ENCODE results near the gene DCC. TPM values are rescaled to one million over a fixed set of nuclear protein-coding genes. Genes with fewer than 3 reads are reported as not detected.

Gene DCC
- total and polyA plus RNA-seq, 2 donors (not counting 1 experiment from before 2014, with no cell fraction given), result not detected

DNA sequence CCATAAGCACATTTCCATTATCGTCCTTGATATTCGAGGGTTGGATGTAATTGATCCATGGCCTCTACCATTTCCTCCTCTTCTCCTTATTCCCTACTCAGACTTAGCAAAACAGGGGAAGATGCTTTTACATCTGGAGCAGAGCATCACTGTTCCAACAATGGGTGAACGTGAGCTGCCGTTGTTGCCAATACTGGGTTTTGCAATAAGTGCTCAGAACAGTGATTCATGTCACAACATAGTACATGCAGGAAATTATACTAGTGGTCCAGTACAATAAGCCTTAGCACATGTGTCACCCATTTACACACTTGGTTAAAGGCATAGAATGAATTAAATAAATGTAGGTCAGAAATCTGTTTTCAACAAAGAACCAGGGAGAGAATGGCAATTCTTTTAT is 112.4 kb downstream of the DCC start:
- no peaks in the 10 kb centered on the region for H3K9me3 Mint-ChIP-seq (ENCODE audit: insufficient read depth)
- DNase-seq (no peak), ATAC-seq (ENCODE audit: low read depth) (no peak)
- no peaks in the 10 kb centered on the region for H3K4me1 Mint-ChIP-seq
- Histone ChIP-seq H3K4me1 (ENCODE audit: control insufficient read depth in 2 of 2, insufficient read depth in 2 of 2, low read length in 2 of 2) (no peaks in the 10 kb centered on the region), H3K4me2 (replicated peaks; ENCODE audit: low read depth, low read length, poor library complexity, severe bottlenecking) (no peak overlapping the region), H3K36me3 (replicated peaks in 1 of 2; ENCODE audit: control extremely low read depth in 1 of 2, control insufficient read depth in 1 of 2, extremely low read depth in 1 of 2, insufficient read depth in 2 of 2, low read length in 1 of 2) (no peaks in the 10 kb centered on the region), H2AFZ (ENCODE audit: insufficient read depth, low read depth, low read length, poor library complexity, severe bottlenecking) (no peak overlapping the region), H3K9ac (ENCODE audit: low read length) (no peak overlapping the region), H4K20me1 (ENCODE audit: control insufficient read depth, insufficient read depth, low read length, poor library complexity, severe bottlenecking) (no peaks in the 10 kb centered on the region), H3K27ac (ENCODE audit: low read length in 2 of 2) (no peak overlapping the region), H3K27me3 (replicated peaks in 1 of 4; ENCODE audit: control extremely low read depth in 1 of 4, control insufficient read depth in 3 of 4, insufficient read depth in 4 of 4, low read length in 3 of 4) (no peaks in the 10 kb centered on the region), H3K9me3 (ENCODE audit: control extremely low read depth in 1 of 3, control insufficient read depth in 2 of 3, insufficient read depth in 1 of 3, low read length in 2 of 3) (no peaks in the 10 kb centered on the region), H3K79me2 (ENCODE audit: control insufficient read depth, insufficient read depth, low read length) (no peaks in the 10 kb centered on the region), H3K4me3 (ENCODE audit: control extremely low read depth in 1 of 5, extremely low read depth in 1 of 5, insufficient read depth in 1 of 5, low read depth in 2 of 5, low read length in 4 of 5) (no peak overlapping the region)
- no peak overlapping the region for H3K27ac Mint-ChIP-seq
- no peaks in the 10 kb centered on the region for H3K27me3 Mint-ChIP-seq
- TF ChIP-seq, protein P1, sequence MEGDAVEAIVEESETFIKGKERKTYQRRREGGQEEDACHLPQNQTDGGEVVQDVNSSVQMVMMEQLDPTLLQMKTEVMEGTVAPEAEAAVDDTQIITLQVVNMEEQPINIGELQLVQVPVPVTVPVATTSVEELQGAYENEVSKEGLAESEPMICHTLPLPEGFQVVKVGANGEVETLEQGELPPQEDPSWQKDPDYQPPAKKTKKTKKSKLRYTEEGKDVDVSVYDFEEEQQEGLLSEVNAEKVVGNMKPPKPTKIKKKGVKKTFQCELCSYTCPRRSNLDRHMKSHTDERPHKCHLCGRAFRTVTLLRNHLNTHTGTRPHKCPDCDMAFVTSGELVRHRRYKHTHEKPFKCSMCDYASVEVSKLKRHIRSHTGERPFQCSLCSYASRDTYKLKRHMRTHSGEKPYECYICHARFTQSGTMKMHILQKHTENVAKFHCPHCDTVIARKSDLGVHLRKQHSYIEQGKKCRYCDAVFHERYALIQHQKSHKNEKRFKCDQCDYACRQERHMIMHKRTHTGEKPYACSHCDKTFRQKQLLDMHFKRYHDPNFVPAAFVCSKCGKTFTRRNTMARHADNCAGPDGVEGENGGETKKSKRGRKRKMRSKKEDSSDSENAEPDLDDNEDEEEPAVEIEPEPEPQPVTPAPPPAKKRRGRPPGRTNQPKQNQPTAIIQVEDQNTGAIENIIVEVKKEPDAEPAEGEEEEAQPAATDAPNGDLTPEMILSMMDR (IDR thresholded peaks at IDR 0.05), result no peak
- TF ChIP-seq EZH2 (IDR thresholded peaks at IDR 0.05; ENCODE audit: borderline replicate concordance, insufficient read depth, low read depth, low read length, poor library complexity, severe bottlenecking), result no peak
- intact Hi-C loops (cut with micrococcal nuclease), result no loop called here
- CTCF ChIA-PET, result no interaction called here
- POLR2A ChIA-PET, result no interaction called here
- no CpG with 5 or more reads among the region's 4 CpGs for WGBS (ENCODE audit: insufficient coverage)
- no peak overlapping the region for H3K4me3 Mint-ChIP-seq

DNA sequence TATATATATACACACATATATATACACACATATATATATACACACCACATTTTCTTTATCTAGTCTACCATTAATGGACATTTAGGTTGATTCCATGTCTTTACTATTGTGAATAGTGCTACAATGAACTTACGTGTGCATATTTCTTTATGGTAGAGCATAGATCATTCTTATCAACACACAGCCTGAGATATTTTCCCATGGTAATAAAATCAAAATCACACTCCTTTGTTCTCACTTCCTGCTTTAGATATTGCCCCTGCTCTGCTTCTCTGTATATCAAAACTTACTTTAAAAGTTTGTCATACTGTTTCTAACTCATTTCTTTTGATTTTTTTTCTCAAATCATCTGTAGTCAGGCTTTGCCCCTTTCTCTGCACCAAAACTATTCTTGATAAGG is 119.9 kb downstream of the DCC start:
- no peaks in the 10 kb centered on the region for H3K36me3 ChIP-seq (replicated peaks in 1 of 2; ENCODE audit: control extremely low read depth in 1 of 2, control insufficient read depth in 1 of 2, extremely low read depth in 1 of 2, insufficient read depth in 2 of 2, low read length in 1 of 2)
- no peak overlapping the region for H3K4me2 ChIP-seq (replicated peaks; ENCODE audit: low read depth, low read length, poor library complexity, severe bottlenecking)
- no CpG with 5 or more reads among the region's 1 CpG for WGBS (ENCODE audit: insufficient coverage)
- H3K9me3 ChIP-seq (ENCODE audit: control extremely low read depth in 1 of 3, control insufficient read depth in 2 of 3, insufficient read depth in 1 of 3, low read length in 2 of 3), result no peaks in the 10 kb centered on the region
- no peak overlapping the region for H3K27ac Mint-ChIP-seq
- H3K9ac ChIP-seq (ENCODE audit: low read length), result no peak overlapping the region
- H3K4me1 Mint-ChIP-seq, result no peaks in the 10 kb centered on the region
- H3K4me3 ChIP-seq (ENCODE audit: control extremely low read depth in 1 of 5, extremely low read depth in 1 of 5, insufficient read depth in 1 of 5, low read depth in 2 of 5, low read length in 4 of 5), result no peak overlapping the region
- ChIA-PET CTCF (no interaction called here), POLR2A (no interaction called here)
- H3K27me3 ChIP-seq (replicated peaks in 1 of 4; ENCODE audit: control extremely low read depth in 1 of 4, control insufficient read depth in 3 of 4, insufficient read depth in 4 of 4, low read length in 3 of 4), result no peaks in the 10 kb centered on the region
- no peak overlapping the region for H2AFZ ChIP-seq (ENCODE audit: insufficient read depth, low read depth, low read length, poor library complexity, severe bottlenecking)
- no peak overlapping the region for H3K27ac ChIP-seq (ENCODE audit: low read length in 2 of 2)
- H3K4me3 Mint-ChIP-seq, result no peak overlapping the region
- peaks cover 2% of the 10 kb centered on the region for H3K9me3 Mint-ChIP-seq (ENCODE audit: insufficient read depth)
- TF ChIP-seq, protein P1 (IDR thresholded peaks at IDR 0.05), result no peak
- TF ChIP-seq EZH2 (IDR thresholded peaks at IDR 0.05; ENCODE audit: borderline replicate concordance, insufficient read depth, low read depth, low read length, poor library complexity, severe bottlenecking), result no peak
- ATAC-seq (ENCODE audit: low read depth) (no peak), DNase-seq (no peak)
- H4K20me1 ChIP-seq (ENCODE audit: control insufficient read depth, insufficient read depth, low read length, poor library complexity, severe bottlenecking), result no peaks in the 10 kb centered on the region
- no peaks in the 10 kb centered on the region for H3K27me3 Mint-ChIP-seq
- no peaks in the 10 kb centered on the region for H3K4me1 ChIP-seq (ENCODE audit: control insufficient read depth in 2 of 2, insufficient read depth in 2 of 2, low read length in 2 of 2)
- H3K79me2 ChIP-seq (ENCODE audit: control insufficient read depth, insufficient read depth, low read length), result no peaks in the 10 kb centered on the region
- intact Hi-C loops (cut with micrococcal nuclease), result no loop called here

Data from B cell (primary cell).